GM18498 (cell line): Measurements from ENCODE around the gene DDX53.

Source experiments
- ATAC-seq: cut with Tn5 transposase; IDR thresholded peaks from one replicate; pipeline ENCODE4 v1.9.1; 2021; ENCODE audit warnings: mild to moderate bottlenecking, moderate library complexity; ENCODE audit not compliant: unreplicated experiment

Gene DDX53

GRCh38 chrX:22999696-23000223 lies at the start of gene DDX53:
DDX53 (plus strand) TSS chrX:22999960; CDS start chrX:23000058, 98 bp downstream.
- ATAC-seq = no peak

GRCh38 chrX:22950269-22951266 lies 49.2 kb upstream of the DDX53 start:
- ATAC-seq = no peak

- ATAC-seq = no peak
Measured at GRCh38 chrX:22952010-22952409, 47.8 kb upstream of the DDX53 start.

GRCh38 chrX:22958250-22958649 lies 41.5 kb upstream of the DDX53 start:
- no peak for ATAC-seq

DNA sequence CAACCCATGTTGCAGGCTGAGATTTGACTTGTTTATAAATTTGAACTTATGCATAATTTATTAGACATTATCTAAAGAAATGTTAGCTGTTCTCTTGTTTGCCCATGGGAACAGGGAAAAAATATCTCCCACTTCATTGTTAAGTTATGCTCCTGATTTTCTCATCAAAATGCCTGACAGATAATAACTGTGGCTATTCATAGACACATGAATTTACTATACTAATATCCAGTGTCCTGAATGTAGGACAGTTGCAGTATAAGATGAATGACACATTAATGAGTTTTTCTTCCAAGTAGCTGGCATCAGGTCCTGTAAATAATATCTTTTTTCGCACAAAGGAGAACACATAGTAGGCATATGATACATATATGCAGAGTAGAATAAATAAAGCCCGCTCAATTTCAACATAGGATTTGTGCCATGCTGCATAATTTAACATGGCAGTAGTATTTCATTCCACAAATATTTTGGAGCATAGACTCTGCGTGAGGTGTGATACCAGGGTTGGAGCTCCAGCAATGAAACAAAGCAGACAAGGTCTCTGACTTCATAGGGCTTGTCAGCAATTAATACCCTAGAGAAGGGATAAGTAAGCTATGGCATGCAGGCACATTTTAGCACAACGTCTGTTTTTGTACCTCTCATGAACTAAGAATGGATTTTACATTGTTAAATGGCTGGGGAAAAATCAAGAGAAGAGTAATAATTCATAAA lies 40.4 kb upstream of the DDX53 start:
- no peak for ATAC-seq

DNA sequence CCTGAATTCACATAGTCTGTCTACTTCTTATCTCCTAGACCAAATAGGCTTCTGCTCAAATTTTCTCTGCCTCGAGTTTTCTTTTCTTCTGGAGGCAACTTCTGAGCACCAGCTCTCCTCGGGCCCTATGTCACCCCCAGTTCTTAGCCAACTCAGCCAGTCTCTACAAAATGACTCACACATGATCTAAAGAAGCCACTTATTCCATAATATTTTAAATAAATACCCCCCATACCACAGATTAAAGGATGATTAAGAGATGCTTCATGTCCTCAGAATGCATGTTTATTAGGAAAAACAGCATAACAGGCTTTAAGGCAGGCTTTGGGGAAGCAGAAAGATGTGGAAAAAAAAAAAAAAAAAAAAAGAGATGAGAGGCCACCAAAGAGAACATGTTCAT lies 36.6 kb upstream of the DDX53 start:
- no peak for ATAC-seq

- no peak for ATAC-seq
Measured at GRCh38 chrX:22968494-22968893, 31.3 kb upstream of the DDX53 start.

- no peak for ATAC-seq
Measured at GRCh38 chrX:22969411-22969810, 30.3 kb upstream of the DDX53 start.

DNA sequence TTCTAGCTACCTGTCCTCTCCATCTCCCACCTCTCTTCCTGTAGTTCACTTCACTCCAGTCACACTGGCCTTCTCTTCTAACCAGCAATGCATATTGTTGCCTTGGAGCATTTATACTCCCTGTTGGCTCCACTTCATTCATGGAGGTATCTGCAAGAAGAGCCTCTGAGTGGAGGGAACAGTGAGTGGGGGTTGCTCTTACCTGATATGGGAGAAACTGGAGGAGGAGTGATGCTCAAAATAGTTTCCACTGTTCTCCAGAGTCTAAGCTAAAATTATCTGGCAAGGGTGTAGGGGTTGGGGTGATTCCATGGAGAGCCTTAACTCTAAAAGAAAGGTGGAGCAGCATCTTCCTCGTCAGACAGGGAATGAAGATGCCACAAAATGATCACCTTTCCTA lies 28.9 kb upstream of the DDX53 start:
- no peak for ATAC-seq

DNA sequence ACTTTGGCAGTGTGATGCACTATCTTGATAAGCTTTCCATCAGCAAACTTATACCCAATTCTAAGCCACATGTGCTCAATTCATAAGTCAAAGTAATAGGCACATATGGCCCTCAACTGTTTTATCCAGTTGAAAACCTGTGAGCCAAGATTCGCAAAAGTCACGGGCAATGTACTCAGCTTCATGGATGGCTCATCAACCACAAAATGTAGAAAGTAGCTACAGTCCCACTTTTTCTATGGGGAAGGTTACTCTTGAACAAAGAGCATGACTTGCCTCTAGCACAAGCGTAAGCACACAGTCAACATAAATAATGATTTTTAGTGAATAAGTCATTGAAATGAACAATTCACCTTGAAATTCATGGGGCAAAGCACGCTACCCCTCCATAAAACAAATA lies 25.1 kb upstream of the DDX53 start:
- no peak for ATAC-seq

GRCh38 chrX:22975786-22976185 lies 24.0 kb upstream of the DDX53 start:
- no peak for ATAC-seq

- no peak for ATAC-seq
Measured at GRCh38 chrX:22985958-22986357, 13.8 kb upstream of the DDX53 start.

DNA sequence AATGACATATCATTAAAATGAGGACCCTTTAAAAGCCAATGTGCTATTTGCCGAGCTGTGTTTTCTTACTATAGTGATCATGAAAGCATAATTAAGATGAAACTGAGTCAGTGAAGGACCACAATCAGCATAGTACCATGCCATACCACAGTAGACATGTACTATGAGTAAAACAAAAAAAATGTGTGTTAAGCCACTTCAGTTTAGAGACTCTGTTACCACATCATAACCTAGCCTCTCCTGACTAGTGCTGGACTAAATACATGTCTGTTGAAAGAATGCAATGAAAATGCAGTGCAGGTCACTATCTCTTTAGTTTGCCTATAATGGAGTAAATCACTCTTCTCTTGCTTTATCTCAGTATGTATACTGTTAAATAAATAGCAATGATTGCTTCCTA lies 12.3 kb upstream of the DDX53 start:
- no peak for ATAC-seq

DNA sequence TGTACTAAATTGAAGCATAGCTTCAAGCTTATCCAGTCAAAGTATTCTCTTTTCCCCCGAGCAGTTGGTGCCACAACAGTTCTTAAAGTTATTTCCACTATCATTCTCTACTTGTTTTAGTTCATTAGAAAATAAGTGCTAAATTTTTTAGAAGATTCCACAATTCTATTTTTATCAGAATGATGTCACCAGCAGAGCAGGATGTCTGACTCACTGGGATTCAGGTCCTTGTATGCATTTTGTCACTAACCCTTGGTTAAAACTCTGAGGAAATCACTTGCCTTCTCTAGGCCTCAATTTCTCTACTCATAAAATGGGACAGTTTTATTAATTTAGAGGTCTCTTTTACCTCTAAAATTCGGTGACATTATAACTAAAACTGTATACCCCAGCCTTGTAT lies 3.4 kb downstream of the DDX53 start:
- no peak for ATAC-seq

DNA sequence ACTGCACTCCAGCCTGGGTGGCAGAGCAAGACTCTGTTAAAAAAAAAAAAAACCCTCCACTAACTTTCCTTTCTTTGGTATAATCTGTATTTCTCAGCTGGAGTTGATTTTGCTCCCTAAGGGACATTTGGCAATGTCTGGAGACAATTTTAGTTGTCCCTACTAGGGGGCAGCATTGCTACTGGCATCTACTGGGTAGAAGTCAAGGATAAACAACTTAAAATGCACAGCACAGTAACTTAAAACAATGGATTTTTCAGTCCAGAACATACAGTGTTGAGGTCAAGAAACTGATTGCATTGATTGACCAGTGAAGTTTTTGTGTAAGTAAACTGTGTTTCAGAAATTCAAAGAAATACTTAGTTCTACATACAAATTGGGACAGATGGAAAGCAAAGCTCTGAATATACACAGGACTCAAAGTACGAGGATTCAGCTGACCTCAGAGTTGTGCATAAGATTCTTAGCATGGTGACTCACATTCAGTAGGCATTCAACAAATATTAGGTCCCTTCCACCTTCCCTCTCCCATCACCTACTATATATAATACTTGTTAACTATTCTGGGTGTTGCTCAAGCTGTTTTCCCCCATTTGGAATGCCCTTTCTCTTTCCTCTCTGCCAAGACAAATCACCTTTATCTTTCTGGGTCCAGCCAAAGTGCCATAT lies 8.8 kb downstream of the DDX53 start:
- no peak for ATAC-seq

DNA sequence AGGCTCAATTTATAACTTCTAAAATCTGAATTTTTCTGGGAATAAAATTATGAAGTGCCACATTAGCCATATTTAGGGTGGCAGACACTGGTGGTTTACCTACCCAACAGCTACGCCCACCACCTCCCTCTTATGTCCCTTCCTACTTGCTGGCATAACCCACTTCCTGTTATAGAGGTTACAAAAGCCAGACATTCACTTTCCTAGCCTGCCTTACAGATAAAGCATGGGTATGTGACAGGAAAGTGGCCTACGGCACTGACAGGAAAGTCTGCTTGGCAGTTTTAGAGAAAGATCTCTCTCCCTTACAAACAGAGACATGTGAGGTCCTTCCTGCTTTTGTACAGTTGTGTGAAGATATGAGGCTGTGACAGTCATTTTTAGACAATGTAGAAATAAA lies 12.4 kb downstream of the DDX53 start:
- no peak for ATAC-seq

DNA sequence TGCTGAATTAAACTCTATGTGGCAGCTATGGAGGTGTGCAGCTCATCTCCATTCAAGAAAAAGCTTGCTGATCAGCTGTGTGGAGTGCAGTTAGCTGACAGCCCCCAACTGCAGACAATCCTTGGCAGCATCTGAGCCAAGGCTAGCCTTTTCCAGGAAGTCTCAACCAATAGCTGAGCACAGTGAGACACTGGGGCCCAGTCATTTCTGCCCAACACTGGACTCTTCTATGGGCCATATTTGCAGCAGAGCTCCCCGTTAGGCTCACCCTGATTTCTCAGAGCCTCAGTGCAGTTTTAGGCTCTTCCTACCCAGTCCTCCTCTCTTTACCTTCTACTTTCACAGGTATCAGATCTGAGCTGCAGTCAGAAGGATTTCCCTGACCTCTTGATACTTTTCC lies 12.9 kb downstream of the DDX53 start:
- ATAC-seq = no peak

DNA sequence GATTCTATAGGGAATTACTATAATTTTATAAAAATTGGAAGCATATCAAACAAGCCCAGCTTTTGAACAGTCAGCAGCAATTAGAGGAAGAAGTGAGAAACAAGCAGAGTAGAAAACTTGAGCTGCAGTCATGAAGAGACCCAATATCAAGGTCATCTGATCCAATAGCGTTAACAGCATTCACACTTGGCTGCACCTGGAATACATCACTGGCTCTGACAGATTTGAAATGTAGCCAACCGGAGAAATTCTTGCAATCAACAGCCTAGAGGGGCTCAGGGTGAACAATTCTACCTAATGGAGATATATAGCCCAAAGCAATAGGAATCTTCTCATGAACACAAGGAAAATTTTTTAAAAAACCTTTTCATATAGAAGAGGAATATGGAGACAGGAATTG lies 13.6 kb downstream of the DDX53 start:
- ATAC-seq = no peak

DNA sequence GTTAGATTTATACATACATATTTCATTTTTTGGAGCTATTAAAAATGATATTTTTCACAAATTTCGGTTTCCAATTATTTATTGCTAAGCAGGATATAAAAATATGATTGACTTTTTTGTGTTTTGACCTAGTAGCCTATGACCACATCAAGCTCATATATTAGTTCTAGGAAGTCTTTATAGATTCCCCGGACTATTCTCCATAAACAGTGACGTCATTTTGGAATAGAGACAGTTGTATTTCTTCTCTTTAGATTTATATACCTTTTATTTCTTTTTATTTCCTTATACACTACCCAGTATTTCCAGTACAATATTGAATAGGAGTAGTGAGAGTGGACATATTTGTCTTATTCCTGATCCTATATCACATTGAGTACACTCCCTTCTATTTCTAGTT lies 31.8 kb downstream of the DDX53 start:
- no peak for ATAC-seq

DNA sequence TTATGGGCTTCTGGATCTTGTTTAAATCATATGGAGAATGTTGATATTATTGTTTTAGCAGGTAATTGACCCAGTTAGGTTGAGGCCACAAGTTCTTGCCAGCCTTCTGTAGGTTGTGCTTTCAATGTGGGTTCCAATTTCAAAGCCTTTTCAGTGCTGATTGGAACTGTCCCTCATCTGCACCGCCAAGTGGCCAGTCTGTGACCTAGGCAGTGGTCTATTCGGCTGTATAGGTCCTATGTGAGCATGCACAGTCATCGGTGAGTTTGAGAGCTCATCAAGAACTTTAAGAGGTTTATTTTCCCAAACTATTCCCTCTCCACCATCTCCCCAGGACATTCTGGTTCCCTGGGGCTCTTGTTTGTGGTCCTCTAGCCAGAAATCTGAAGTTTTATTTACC lies 35.7 kb downstream of the DDX53 start:
- ATAC-seq = no peak

DNA sequence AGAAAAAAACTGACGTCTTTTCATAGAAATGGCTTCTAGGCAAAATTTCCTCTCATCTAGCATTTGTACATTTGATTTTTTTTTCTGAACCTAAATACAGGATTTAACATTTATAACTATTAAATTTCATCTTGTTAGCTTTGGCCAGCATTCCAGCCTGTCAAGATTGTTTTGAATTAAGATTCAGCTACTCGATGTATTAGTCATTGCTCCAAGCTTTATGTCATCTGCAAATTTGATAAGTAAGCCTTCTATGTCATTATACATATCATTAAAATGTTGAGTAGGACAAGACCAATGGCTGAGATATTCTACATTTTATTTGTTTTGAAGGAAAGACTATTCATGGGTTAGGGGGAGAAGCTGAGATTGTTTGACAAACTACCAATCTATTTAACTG lies 46.7 kb downstream of the DDX53 start:
- ATAC-seq = no peak
